GM11168 (cell line): ENCODE measurements around the gene UGT8.
"Not testable (repeated sequence)": the region's sequence is repeated elsewhere in the genome, so short reads cannot be mapped to it uniquely, and the experiment has no call there.

Experiments used
- in situ Hi-C: fragments of 300-500 bp; cut with MboI; formaldehyde crosslinking; loops from one replicate; pipeline ENCODE4 v1.12.0; 2022; ENCODE audit warnings: low sequenced_read_pairs; ENCODE audit not compliant: unreplicated experiment

The UGT8 gene, protein sequence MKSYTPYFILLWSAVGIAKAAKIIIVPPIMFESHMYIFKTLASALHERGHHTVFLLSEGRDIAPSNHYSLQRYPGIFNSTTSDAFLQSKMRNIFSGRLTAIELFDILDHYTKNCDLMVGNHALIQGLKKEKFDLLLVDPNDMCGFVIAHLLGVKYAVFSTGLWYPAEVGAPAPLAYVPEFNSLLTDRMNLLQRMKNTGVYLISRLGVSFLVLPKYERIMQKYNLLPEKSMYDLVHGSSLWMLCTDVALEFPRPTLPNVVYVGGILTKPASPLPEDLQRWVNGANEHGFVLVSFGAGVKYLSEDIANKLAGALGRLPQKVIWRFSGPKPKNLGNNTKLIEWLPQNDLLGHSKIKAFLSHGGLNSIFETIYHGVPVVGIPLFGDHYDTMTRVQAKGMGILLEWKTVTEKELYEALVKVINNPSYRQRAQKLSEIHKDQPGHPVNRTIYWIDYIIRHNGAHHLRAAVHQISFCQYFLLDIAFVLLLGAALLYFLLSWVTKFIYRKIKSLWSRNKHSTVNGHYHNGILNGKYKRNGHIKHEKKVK

DNA sequence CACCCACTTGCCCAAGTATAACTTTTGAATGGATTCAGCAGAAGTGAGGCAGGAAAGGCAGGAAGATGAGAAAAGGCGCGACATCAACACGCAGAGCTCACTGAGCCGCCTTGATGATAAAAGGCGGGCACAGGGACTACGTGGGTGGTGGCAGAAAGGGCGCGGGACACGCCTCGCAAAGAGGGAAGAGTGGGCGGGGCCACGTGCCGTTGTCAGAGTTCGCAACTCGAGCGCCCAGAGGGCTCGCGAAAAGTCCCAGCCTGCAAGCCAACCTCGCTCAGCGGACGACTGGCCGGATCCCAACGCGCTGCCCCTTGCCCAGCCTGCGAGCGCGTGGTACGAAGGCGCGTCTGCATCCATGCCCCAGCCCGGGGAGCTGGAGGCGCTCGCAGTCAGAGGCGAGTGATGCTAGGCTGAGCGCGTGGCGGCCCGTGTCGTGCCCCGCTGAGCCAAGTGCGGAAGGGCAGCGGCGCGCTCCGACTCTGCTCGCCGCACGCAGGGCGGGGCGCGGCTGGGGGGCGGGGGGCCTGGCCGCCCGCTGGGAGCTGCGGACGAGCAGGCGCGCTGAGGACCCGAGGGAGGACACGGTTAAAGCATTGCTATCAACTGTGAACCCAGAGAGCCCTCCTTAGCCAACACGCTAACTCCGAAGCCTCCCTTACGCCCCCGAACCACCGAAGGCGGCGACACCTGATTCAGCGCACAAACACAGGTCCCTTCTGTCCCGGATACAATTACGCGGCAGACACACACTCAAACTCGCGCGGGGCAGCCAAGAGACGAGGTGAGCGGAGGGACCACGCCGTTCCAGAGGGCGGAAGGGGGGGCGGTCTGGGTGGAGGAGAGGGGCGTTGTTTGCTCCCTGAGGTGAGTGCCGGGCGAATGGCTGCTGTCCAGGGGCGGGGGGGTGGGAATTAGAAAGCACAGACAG, at the start of gene UGT8:
TSS of gene UGT8 (plus strand) at position 617 of the 931 bp plus-strand sequence. CDS start 24,074 bp downstream, outside the sequence.
- in situ Hi-C loops: no loop called here

DNA sequence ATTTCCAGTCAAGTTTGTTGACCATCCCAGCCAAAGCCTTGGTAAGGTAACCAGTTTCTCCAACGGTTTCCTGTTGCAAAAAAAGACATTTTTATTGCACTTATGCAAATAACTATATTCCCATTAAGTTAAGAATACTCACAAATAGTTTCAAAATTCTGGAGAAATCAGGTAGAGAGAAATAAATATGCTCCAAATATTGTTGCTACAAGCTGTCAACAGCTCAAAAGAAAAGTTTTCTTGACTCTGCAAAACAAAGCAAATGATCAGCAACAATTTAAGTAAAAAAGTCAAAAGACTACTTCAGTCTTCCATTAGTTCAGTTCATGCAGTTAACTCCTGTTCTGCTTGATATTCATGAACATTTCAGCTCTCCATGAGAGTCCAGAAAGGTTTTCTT, 49.0 kb upstream of the UGT8 start:
- in situ Hi-C loops: no loop called here

DNA sequence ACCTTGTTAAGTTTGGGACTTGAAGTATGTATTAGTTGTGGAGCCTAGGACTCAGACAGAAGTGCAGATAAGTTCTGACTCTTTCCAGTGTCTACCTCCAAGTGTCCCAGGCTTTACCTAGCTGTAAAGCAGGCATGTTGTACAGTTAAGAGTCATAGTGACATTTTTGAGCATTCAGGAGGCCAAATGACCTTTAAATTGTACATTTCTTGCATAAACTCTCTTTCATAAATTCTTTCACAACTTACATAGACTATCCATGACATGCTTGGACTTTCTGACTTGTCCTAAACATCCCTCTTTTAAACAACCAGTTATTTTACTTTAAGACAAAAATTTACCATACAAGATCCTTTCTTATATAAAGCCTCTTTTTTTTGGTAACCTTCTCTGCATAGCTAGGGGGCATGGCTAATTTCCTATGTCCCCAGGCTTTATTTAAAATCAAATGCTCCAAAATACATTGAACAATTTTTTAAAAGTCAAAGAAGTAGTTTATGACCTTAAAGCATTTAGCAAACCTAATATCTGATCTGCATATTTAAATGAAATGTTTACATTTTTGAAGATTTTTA, 40.1 kb upstream of the UGT8 start:
- in situ Hi-C loops: no loop called here

DNA sequence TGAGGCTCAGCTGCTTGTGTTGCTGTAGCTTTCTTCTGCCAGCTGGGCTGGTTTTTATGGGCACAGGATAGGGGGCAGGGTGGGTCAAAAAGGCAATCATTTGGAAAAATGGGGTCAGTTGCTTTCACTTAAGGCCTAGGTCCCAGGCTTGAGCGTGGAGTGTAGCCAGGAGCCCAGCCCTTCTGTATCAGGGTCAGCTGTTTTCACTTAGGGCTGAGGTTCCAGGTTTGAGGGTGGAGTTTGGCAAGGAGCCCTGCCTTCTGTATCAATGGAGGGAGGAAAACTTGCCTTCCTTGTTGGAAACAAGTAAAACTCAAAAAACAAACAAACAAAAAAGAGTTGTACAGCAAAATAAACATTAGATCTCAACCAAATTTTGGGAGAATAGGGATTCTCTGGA, 37.0 kb upstream of the UGT8 start:
- in situ Hi-C loops: no loop called here

DNA sequence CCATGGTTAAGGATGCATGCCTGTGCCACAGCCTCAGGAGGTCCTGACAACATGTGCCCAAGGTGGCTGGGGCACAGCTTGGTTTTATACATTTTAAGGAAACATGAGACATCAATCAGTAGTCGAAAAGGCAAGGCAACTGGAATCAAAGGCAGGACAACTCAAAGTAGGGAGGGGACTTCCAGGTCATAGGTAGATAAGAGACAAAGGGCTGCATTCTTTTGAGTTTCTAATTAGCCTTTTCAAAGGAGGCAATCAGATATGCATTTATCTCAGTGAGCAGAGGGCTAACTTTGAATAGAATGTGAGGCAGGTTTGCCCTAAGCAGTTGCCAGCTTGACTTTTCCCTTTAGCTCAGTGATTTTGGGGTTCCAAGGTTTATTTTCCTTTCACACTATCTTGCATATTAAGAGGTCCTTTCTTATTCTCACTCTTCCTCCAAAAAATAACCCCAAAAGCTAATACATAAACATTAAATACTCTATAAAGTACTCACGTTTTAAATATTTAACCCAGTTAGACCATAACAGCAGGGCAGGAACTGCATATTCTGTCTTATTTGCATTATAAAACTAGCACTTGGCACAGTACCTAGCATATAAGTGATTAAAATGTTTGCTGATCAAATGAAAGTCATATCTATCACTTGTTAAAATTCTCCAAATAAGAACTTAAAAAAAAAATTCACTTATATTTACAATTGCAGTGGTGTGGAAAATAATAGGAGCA, 36.3 kb upstream of the UGT8 start:
- in situ Hi-C loops: no loop called here

DNA sequence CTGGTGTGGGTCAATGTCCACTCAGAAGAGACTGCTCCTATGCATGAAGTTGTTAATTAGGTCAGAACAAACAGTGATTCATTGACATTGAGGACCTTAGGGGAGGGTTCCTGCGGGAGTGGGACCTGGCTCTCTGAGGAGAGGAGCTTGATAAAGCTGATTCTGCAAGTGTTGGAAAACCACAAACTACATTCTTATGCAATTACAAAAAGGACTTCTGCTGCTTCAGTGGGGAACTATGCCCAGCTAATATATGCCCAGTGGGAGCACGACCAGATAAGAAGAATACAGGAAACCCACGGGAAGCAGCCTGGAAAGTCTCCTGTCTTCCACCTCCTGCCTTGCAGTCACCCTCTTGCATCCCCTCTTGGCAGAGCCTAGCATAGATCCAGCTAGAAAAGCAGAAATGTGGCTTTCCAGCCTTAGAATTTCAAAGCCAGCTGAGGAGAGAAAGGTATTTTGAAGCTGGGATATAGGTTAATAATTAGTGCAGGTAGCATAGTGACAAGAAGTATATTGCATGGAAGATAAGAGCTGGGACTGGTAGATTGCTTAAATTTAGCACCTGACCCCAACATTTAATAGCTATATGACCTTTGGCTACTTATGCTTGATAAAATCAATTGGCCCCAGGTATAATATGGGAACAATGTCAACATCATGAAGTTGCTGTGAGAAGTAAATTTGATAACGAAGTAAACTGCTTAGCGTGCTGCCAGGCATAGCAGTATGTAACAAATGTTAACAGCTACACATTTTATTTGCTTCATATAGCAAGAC, 34.9 kb upstream of the UGT8 start:
- in situ Hi-C loops: no loop called here

DNA sequence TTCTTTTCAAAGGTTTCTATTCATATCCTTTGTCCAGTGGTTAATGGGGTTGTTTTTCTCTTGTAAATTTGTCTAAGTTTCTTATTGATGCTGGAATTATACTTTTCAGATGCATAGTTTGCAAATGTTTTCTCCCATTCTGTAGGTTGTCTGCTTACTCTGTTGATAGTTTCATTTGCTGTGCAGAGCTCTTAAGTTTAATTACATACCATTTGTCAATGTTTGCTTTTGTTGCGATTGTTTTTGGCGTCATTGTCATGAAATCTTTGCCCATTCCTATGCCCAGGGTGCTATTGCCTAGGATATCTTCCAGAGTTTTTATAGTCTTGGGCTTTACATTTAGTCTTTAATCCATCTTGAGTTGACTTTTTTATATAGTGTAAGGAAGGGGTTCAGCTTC, 21.2 kb upstream of the UGT8 start:
- in situ Hi-C loops: no loop called here

DNA sequence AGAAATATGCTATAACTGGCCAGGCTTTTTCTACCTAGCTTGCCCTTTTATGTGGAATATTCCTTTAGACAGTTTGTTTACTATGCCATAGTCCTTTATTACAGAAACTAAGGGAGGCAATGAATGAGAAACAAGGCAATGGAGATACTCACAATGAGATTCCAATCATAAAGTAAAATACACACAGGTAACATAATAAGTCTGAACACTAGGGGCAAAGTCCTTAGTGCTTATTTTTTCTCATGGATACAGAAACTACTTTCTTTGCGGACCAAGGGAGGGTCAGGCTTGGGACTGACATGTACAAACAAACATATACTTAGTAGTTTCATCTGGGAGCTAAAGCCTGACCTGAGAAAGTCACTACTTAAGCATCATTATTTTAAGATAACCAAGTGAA, 16.0 kb upstream of the UGT8 start:
- in situ Hi-C loops: no loop called here

DNA sequence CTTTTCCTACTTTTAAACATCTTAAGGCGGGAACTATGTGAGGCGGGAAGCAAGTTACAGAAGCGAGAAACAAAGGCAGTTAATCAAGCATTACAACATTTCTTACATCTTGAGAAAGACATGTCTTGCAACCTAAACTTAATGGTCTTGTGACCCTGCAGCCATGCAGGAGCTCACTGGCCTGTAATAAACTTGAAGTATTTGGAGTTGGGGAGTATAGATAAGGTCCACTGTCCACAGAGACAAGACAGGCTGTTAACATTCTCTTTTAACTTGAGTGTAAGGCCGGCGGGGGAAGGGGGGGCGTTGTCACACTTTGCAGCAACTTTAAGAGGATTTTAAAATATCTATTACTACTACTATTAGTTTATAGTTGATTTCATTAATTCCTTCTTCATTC, 10.3 kb upstream of the UGT8 start:
- in situ Hi-C loops: no loop called here

DNA sequence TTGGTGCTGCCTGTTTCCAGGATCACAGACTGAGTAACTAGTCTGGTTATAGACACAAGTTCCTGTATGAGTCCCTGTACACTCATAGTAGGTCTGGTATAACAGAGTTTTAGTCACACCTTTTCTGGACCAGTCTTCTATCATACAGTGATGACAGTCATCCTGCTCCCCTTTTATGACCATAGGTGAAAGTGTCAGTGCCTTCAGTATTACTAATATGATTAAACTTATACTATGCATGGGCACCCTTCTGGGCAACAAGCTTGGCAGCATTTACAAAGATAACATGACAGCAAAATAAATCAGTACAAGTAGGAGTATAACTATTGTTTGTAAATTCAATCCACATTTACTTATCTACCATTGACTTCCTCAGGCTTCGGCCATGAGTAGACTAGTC, 8.2 kb upstream of the UGT8 start:
- in situ Hi-C loops: not testable (repeated sequence)

DNA sequence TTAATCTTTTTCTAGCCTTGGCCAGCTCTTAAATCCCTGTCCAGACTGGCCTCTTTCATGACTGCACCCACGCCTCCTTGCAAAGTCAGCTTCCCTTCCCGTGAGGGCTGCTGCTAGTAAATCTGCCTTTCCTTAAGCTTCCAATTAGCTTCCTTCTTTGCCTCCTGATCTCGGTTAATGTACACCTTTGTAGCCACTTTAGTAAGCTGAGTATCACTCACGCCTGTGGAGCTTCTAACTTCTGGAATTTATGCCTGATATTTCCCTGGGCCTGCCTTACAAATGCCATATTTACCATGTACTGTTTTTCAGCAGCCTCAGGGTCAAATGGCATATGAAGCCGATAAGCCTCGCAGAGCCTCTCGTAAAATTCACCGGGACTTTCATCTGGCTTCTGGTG, 5.1 kb upstream of the UGT8 start:
- in situ Hi-C loops: no loop called here

DNA sequence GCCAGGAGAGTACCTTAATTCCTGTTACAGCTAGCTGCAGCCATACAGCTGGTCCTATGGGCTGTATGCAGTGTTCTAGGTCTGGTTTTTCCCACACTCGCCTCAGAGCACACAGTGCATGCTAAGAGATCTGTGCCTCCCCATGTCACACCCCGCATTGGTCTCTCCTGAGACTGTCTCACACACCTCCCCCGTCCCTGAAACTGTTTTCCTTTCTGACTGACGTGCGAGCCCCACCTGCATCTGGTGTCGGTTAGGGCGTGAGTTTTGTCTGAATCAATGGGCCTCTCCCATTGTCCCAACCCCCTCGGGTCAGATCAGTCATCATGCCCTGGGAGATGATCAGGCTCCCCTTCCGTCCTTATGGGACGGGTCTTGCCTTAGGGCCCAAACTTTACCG, 3.4 kb upstream of the UGT8 start:
- in situ Hi-C loops: no loop called here

DNA sequence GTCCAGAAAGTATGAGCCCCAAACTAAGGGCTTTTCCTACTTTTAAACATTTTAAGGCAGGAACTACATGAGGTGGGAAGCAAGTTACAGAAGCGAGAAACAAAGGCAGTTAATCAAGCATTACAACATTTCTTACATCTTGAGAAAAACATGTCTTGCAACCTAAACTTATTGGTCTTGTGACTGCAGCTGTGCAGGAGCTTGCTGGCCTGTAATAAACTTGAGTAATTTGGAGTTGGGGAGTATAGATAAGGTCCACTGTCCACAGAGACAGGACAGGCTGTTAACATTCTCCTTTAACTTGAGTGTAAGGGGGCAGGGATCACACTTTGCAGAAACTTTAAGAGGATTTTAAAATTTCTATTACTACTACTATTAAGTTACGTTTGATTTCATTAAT, 2.7 kb upstream of the UGT8 start:
- in situ Hi-C loops: no loop called here

DNA sequence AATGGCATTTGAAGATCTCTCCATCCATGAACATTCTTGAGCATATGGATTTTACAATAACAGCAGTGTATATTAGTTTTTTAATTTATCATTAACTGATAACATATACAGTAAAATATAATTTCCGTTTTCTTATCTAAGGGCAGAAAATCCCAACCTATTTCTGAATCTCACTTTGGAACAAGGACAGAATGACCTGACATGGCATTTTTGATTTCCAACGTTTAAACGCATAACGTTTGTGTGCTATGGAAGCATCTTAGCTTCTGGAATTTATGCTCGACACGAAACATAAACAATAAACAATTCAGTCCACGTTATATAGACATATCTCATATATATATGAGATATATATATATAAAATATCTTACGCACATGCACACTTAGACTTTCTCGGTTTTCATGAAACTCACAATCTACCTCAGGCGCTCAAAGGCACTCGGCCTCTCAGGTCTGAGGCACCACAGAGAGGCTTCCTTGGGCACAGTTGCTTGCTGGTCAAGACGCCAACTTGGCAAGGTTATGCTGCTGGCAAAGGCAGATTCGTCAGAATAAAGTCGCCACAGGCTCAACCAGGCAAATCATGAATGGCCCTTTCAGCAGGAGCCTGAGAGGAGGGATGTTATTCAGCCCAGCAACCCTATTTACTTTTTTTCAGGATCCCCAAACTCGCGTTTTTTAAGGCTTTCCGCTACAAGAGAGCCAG, 1.0 kb upstream of the UGT8 start:
- in situ Hi-C loops: no loop called here

DNA sequence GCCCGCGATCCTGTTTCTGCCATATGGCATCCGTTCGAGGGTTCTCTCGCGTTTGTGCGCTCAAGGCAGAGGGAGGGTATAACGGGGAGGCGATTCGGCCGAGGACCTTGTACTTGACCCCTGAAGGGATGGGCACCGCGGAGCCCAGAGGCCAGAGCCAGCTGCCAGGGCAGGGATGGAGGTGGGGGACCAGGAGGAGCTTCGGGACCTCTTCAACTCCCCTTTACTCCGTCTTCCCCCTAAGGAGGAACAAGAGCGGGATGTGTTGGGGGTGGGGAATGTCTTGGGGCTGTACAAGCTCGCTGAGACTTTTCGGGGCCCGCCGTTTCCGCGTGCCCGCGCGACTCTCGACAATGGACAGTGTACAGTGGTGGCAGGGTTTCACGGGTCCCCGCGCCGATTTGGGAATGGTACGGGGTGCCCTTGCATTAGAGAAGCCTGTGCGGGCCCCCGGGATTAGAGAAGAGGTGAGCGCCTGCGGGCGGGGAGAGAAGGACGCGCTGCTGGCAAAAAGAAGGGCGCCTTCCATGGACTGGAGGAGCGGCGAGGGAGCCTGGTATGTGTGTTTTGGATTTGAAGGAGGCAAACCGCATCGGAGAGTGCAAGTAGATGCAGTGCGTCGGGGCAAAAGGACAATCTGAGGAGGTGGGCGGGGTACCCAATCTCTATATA, 760 bp downstream of the UGT8 start:
- in situ Hi-C loops: no loop called here

DNA sequence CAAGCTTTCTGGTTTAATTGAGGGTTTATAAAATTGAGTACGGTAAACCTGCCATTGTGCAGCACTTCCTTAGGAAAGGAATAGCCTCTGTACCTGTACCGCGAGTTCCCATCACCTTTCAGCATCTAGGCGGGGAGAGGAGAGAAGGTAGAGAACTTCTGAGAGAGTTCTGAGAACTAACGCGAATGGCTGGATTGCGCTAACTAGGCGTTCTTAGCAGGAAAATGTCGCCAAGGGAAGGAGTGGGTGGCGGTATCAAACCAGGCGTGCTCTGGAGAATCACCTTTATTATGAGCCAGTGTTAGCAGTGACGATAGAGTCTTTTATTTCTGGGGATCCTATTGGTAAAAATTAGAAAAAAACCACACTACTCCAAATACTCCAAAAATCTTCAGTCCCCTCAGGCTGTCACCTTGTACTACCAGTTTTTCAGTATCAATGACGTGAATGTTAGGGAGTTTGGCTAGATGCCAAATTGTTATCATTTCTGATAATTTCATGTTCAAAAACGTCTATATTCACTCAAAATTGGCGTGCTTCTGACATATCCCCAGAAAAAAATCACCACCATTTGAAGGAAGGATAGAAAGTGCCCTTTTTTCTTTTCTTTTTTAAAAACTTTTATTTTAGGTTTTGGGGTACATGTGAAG, 1.4 kb downstream of the UGT8 start:
- in situ Hi-C loops: no loop called here

DNA sequence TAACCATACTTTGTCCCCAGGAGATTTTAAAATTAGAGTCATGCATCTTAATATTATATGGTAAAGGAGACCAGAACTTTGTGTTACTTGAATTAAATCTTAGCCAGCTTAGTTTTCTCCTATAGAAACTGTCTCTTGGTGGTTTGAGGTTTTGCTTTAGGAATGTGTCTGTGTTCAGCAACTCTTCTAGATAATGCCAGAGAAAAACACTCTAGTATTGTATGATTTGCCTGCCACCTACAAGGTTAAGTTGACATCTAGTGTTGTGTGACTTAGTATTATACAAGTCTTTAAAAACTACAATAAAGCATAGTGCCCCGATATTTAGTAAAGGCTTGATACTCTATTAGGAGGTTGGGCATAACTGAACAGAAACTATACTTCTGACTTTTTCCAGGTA, 2.1 kb downstream of the UGT8 start:
- in situ Hi-C loops: no loop called here
